ENCODE measurements around the gene MCRIP1.

Gene MCRIP1

DNA sequence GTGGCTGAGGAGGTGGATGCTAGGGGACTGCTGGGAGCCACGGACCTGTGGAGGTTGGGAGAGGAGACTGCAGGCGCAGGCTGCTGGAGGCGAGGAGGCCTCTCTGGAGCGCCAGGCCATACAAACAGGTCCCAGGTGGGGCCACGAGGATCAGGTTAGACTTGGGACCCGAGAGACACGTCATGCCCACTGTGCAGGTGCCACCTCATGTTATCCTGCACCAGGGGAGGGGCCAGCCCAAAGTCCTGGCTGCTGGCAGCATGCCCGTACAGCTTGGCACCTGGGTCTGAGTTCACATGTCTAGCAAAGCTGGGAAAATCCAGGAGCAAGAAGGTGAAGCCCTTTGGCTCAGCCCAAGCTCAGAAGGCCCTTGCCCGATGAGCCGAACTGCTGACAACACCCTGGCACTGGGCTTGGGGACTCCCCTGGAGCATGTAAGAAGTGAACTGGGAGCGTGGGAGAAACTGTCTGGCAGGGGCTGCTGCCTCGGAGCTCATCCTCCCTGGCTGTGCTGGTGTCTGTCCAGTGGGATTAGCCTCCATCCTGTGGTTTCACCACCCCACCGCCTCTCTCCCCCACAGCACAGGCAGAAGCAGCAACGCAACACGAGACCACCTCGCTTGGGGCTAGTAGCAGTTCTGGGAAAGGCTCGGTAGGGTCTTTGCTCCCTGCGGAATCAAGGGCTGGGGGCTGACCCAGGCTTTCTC lies 32.8 kb upstream of the MCRIP1 start:
- no peaks in the 10 kb centered on the region for H3K27me3 Mint-ChIP-seq
- no peaks in the 10 kb centered on the region for H3K9me3 Mint-ChIP-seq (ENCODE audit: low read depth)
- peaks cover 5% of the 10 kb centered on the region for H3K36me3 Mint-ChIP-seq
- H3K4me3 Mint-ChIP-seq = no peak overlapping the region
- H3K27ac Mint-ChIP-seq = no peak overlapping the region
- peaks cover 29% of the 10 kb centered on the region for H3K4me1 Mint-ChIP-seq (ENCODE audit: low read depth)

DNA sequence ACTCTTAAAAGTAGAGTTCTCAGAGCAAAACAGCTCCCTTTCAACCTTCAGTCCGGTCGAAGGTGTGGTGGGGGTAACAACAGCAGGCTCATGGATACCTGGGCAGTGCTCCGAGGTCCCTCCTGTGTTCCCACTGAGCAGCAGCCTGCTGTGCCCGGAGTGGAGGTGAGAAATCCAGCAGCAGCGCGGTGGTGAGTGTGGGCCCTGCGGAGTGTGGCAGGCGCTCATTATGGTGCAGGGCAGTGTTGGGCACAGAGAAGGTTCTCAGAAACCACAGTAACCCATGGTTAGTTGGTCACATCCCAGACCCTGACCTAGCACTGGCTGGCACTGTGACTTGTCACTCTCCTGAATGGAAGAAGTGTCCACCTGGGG lies 32.3 kb upstream of the MCRIP1 start:
- Mint-ChIP-seq H3K27ac (no peak overlapping the region), H3K4me3 (no peak overlapping the region), H3K36me3 (peaks cover 5% of the 10 kb centered on the region), H3K27me3 (no peaks in the 10 kb centered on the region), H3K9me3 (ENCODE audit: low read depth) (no peaks in the 10 kb centered on the region), H3K4me1 (ENCODE audit: low read depth) (peaks cover 29% of the 10 kb centered on the region)

- Mint-ChIP-seq H3K36me3 (peaks cover 9% of the 10 kb centered on the region), H3K4me1 (ENCODE audit: low read depth) (peaks cover 30% of the 10 kb centered on the region), H3K27ac (peak overlapping the region; percentile 22), H3K4me3 (peak overlapping the region; percentile 84), H3K9me3 (ENCODE audit: low read depth) (no peaks in the 10 kb centered on the region), H3K27me3 (no peaks in the 10 kb centered on the region)
Observed at GRCh38 chr17:81863833-81864768, 31.0 kb upstream of the MCRIP1 start.

DNA sequence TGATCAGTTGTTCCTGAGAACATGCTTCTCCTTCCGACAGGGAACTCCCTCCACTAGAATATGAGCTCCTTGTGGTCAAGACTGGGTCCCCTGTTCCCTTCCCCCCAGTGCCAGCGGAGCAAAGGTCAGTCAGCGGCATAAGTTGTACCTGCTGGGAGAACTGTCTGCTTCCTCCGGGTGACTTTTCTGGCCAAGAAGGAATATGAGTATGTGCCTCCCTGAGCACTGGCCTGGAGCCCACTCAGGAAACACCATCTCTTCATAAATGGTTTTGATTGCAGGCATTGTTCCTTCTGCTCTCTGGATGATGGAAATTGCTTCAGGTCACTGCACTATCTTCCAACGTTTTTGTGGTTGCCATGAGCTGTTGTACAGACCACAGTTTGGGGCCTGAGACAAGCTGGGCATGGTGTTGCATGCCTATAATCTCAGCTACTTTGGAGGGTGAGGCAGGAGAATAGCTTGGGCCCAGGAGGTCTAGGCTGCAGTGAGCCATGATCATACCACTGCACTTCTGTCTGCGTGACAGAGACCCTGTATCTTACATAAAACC lies 30.1 kb upstream of the MCRIP1 start:
- Mint-ChIP-seq H3K36me3 (peaks cover 9% of the 10 kb centered on the region), H3K4me3 (peak overlapping the region; percentile 84), H3K27me3 (no peaks in the 10 kb centered on the region), H3K9me3 (ENCODE audit: low read depth) (no peaks in the 10 kb centered on the region), H3K27ac (peak overlapping the region; percentile 91), H3K4me1 (ENCODE audit: low read depth) (peaks cover 30% of the 10 kb centered on the region)

DNA sequence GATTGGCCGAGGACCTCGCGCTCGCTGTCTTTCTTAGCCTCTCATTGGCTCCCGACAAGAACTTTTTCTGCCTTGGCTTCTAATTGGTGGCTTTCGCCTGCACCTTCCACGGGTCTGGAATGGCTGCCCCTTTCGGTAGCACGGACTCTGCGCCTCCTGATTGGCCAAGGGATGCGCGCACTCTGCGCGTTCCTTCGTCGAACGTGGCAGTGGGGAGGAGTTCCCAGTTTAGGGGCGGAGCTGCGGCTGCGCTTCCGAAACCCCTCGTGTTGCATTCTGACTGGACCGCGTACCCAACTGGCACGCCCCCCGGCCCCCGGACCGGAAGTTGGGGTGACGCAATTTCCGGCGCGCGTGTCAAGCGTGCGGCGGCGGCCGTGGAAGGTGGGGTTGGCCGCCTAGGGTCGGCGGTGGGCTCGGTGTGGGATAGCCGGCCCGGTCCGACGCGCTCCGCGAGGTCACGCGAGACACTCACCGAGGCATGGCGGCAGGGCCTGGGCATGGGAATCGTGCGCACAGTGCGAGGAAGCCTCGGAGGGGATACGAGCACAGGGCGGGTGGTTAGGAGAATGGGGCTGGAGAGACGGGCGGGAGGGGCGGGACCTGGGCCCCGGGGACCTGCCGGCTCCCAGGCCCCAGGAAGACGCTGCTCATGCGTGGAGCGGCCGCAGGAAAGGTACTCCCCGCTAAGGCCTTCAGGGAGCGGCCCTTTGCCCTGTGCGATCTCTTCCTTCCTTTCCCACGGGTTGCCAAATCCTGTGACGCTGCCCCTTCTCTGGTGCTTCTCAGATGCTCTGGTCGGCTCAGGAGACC lies 27.9 kb upstream of the MCRIP1 start:
- H3K36me3 Mint-ChIP-seq = peaks cover 9% of the 10 kb centered on the region
- H3K27me3 Mint-ChIP-seq = no peaks in the 10 kb centered on the region
- H3K4me3 Mint-ChIP-seq = peak overlapping the region; percentile 96
- H3K27ac Mint-ChIP-seq = peak overlapping the region; percentile 94
- no peaks in the 10 kb centered on the region for H3K9me3 Mint-ChIP-seq (ENCODE audit: low read depth)
- H3K4me1 Mint-ChIP-seq (ENCODE audit: low read depth) = peaks cover 30% of the 10 kb centered on the region

- H3K27me3 Mint-ChIP-seq = no peaks in the 10 kb centered on the region
- peak within 1 kb of the TSS; percentile 94 for H3K27ac Mint-ChIP-seq
- no peaks in the 10 kb centered on the region for H3K9me3 Mint-ChIP-seq (ENCODE audit: low read depth)
- peaks cover 9% of the 10 kb centered on the region for H3K36me3 Mint-ChIP-seq
- H3K4me3 Mint-ChIP-seq = peak within 1 kb of the TSS; percentile 96
- peaks cover 29% of the 10 kb centered on the region for H3K4me1 Mint-ChIP-seq (ENCODE audit: low read depth)
Observed at GRCh38 chr17:81859906-81860755, 27.0 kb upstream of the MCRIP1 start, which contains the start of gene P4HB. Gene P4HB, minus strand, starts transcription at chr17:81860535. Its CDS starts 64 bp downstream, at chr17:81860471.

- H3K4me1 Mint-ChIP-seq (ENCODE audit: low read depth) = peaks cover 29% of the 10 kb centered on the region
- no peaks in the 10 kb centered on the region for H3K9me3 Mint-ChIP-seq (ENCODE audit: low read depth)
- peak overlapping the region; percentile 86 for H3K27ac Mint-ChIP-seq
- H3K4me3 Mint-ChIP-seq = peak overlapping the region; percentile 95
- H3K27me3 Mint-ChIP-seq = no peaks in the 10 kb centered on the region
- H3K36me3 Mint-ChIP-seq = peaks cover 9% of the 10 kb centered on the region
Observed at GRCh38 chr17:81858967-81859905, 26.1 kb upstream of the MCRIP1 start.

DNA sequence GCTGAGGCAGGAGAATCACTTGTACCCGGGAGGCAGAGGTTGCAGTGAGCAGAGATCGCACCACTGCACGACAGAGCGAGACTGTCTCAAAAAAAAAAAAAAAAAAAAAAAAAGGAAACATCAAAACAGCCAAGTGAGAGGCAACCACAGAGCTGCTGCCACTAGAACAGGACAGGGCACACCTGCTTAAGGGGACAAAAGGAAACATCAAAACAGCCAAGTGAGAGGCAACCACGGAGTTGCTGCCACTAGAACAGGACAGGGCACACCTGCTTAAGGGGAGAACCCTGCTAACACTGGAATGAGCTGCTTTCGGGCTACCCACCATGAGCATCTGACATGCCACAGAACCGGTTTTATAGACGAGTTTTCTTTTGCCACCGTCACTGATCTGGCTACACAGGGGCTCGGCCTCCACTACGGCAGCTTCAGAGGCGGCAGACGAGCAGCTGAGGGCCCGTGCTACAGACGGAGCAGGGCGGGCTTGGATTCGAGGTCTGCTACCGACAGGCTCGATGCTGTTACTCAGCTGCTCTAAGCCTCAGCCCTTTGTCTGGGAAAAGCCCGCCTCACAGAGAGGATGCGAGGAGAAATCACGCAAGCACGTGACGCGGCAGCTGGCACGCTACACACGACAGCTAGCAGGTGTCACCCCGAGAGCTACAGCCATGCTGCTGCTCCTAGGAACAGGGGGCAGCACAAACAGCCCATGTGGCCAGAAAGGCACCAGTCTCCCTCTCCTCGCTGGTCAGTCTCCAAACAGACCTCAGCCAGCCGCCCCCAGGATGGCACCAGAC lies 25.3 kb upstream of the MCRIP1 start:
- Mint-ChIP-seq H3K4me1 (ENCODE audit: low read depth) (peaks cover 26% of the 10 kb centered on the region), H3K27ac (peak overlapping the region; percentile 28), H3K36me3 (peaks cover 8% of the 10 kb centered on the region), H3K27me3 (no peaks in the 10 kb centered on the region), H3K4me3 (peak overlapping the region; percentile 95), H3K9me3 (ENCODE audit: low read depth) (no peaks in the 10 kb centered on the region)

DNA sequence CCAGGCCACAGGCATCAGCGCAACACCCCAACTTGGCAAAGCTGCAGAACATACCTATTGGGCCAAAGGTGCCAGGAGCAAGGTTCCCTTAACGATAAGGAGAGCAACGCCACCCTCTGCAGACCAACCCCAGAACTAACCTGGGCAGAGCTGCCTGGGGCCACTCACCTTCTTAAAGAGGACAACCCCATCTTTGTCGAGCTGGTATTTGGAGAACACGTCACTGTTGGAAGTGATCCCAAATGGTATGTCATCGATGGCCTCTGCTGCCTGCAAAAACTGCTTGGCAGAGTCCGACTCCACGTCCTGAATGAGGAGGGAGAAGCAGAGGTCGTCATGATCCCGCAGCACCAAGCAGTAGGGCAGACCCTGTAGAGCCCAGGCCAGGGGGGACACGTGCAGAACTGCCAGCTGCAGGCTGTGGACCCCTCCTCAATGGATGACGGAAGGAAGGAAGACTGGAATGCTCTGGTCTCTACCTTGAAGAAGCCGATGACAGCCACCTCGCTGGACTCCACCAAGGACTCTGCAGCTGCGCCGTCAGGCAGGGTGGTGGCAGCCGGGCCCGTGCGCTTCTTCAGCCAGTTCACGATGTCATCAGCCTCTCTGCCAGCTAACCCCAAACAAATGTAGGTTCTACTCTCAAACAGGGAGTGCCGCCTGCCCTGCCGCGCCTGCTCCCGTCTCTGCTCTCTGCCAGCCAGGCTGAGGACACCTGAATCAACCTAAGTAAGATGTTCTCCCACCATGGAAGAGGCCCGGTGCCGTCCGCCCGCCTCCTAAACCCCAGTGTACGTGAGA lies 22.1 kb upstream of the MCRIP1 start:
- H3K9me3 Mint-ChIP-seq (ENCODE audit: low read depth) = no peaks in the 10 kb centered on the region
- H3K27ac Mint-ChIP-seq = no peak overlapping the region
- peaks cover 4% of the 10 kb centered on the region for H3K36me3 Mint-ChIP-seq
- H3K4me3 Mint-ChIP-seq = no peak overlapping the region
- H3K27me3 Mint-ChIP-seq = no peaks in the 10 kb centered on the region
- H3K4me1 Mint-ChIP-seq (ENCODE audit: low read depth) = peaks cover 18% of the 10 kb centered on the region

DNA sequence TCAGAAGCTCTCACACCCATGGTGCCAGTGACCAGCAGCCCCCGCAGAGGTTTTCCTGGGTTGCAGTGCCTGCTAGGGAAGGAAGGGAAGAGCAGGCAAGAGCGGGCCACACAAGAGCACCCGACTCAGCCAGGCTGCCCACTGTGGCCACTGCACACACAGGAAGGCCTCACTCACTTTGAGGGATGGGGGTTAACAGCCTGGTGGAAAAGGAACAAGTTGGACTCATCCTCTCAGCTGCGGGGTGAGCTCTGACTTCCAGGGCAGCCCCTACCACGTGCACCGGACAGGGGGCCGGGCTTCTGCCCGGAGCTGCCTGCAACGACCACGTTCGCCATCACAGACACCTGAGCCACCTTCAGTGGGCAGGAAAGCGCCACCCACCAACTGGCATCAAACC lies 19.1 kb upstream of the MCRIP1 start:
- H3K4me3 Mint-ChIP-seq = no peak overlapping the region

GRCh38 chr17:81851423-81851822 lies 18.3 kb upstream of the MCRIP1 start:
- Mint-ChIP-seq H3K36me3 (no peaks in the 10 kb centered on the region), H3K27me3 (no peaks in the 10 kb centered on the region), H3K4me3 (no peak overlapping the region), H3K27ac (no peak overlapping the region), H3K4me1 (ENCODE audit: low read depth) (peaks cover 4% of the 10 kb centered on the region), H3K9me3 (ENCODE audit: low read depth) (no peaks in the 10 kb centered on the region)

More for the DNA sequence above, 19.1 kb upstream of the MCRIP1 start:
- H3K27me3 Mint-ChIP-seq = no peaks in the 10 kb centered on the region
- no peaks in the 10 kb centered on the region for H3K36me3 Mint-ChIP-seq
- H3K4me1 Mint-ChIP-seq (ENCODE audit: low read depth) = peaks cover 4% of the 10 kb centered on the region
- H3K27ac Mint-ChIP-seq = no peak overlapping the region
- H3K9me3 Mint-ChIP-seq (ENCODE audit: low read depth) = no peaks in the 10 kb centered on the region

DNA sequence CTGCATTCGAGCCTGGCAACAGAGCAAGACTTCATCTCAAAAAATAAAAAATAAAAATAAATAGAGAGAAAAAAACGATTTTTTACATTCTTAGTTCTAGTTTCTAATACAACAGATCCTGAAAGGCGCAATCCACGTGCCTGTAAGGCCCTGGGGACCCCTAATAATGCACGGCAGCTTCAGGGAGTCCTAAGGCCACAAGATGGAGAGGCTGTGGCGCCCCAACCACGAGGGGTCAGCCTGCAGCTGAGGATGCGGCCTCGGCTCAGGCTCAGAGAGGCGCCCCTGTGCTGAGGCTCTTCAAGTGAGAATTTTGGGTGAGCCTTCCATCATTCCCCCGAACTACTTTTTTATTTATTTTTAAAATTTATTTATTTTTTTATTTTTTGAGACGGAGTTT lies 16.4 kb upstream of the MCRIP1 start:
- no peaks in the 10 kb centered on the region for H3K9me3 Mint-ChIP-seq (ENCODE audit: low read depth)
- no peaks in the 10 kb centered on the region for H3K4me1 Mint-ChIP-seq (ENCODE audit: low read depth)
- H3K36me3 Mint-ChIP-seq = no peaks in the 10 kb centered on the region
- no peak overlapping the region for H3K27ac Mint-ChIP-seq
- no peak overlapping the region for H3K4me3 Mint-ChIP-seq
- H3K27me3 Mint-ChIP-seq = no peaks in the 10 kb centered on the region
